Endothelial cell (in vitro differentiated cells): ENCODE data around the gene GPR137B. TPM values are rescaled to one million over a fixed set of nuclear protein-coding genes. Genes with fewer than 3 reads are reported as not detected.

Experiments used
- DNase-seq: peaks from one replicate; pipeline ENCODE4 v3.0.0; 2021; ENCODE audit warnings: low spot score
- H3K27ac Mint-ChIP-seq: one replicate; pipeline ENCODE4 v1.8.0; 2021; ENCODE audit warnings: mixed read lengths, inconsistent platforms; ENCODE audit not compliant: unreplicated experiment
- H3K27me3 Mint-ChIP-seq: one replicate; pipeline ENCODE4 v1.8.0; 2021; ENCODE audit warnings: mild to moderate bottlenecking, moderate library complexity, mixed read lengths, inconsistent platforms; ENCODE audit not compliant: unreplicated experiment
- H3K36me3 Mint-ChIP-seq: one replicate; pipeline ENCODE4 v1.8.0; 2021; ENCODE audit warnings: mild to moderate bottlenecking, low read depth, mixed read lengths, inconsistent platforms; ENCODE audit not compliant: unreplicated experiment
- H3K4me1 Mint-ChIP-seq: one replicate; pipeline ENCODE4 v1.8.0; 2021; ENCODE audit warnings: mild to moderate bottlenecking, mixed read lengths, inconsistent platforms; ENCODE audit not compliant: unreplicated experiment
- H3K4me3 Mint-ChIP-seq: one replicate; pipeline ENCODE4 v1.8.0; 2021; ENCODE audit warnings: mild to moderate bottlenecking, mixed read lengths, inconsistent platforms; ENCODE audit not compliant: unreplicated experiment
- H3K9me3 Mint-ChIP-seq: one replicate; pipeline ENCODE4 v1.8.0; 2021; ENCODE audit warnings: mixed read lengths, inconsistent platforms; ENCODE audit not compliant: unreplicated experiment
- CTCF ChIP-seq: fragments of 200-600 bp; sonication (generic); IDR thresholded peaks from one replicate; pipeline ENCODE4 v1.5.0; 2021; ENCODE audit warnings: antibody characterized with exemption; ENCODE audit not compliant: unreplicated experiment
- total RNA-seq: library from RNA; stranded (reverse); fragmentation: NEBNext Ultra II Directional; extraction: Animal tissue kit (Norgen Biotek cat#: 25700); gene quantifications from one replicate; pipeline ENCODE4 v1.2.1, GENCODE V29; 2021; ENCODE audit not compliant: unreplicated experiment

The GPR137B gene
- total RNA-seq, 1 donor from 2014 or later, result 18.2 TPM

GRCh38 chr1:236228411-236228810 is 86.1 kb downstream of the GPR137B start:
- TF ChIP-seq CTCF, result no peak
- no peak for DNase-seq
- H3K9me3 Mint-ChIP-seq, result no peaks in the 10 kb centered on the region
- H3K36me3 Mint-ChIP-seq, result no peaks in the 10 kb centered on the region
- H3K4me3 Mint-ChIP-seq, result no peak overlapping the region
- no peak overlapping the region for H3K27ac Mint-ChIP-seq
- no peaks in the 10 kb centered on the region for H3K27me3 Mint-ChIP-seq
- no peaks in the 10 kb centered on the region for H3K4me1 Mint-ChIP-seq

- H3K36me3 Mint-ChIP-seq, result no peaks in the 10 kb centered on the region
Observed at GRCh38 chr1:236235116-236235515, 92.8 kb downstream of the GPR137B start.

GRCh38 chr1:236239092-236239585 is 96.8 kb downstream of the GPR137B start:
- no peak overlapping the region for H3K27ac Mint-ChIP-seq
- no peaks in the 10 kb centered on the region for H3K36me3 Mint-ChIP-seq

More at GRCh38 chr1:236235116-236235515, 92.8 kb downstream of the GPR137B start:
- no peak for DNase-seq
- no peaks in the 10 kb centered on the region for H3K9me3 Mint-ChIP-seq
- H3K4me3 Mint-ChIP-seq, result no peak overlapping the region
- H3K27me3 Mint-ChIP-seq, result no peaks in the 10 kb centered on the region
- H3K27ac Mint-ChIP-seq, result no peak overlapping the region
- TF ChIP-seq CTCF, result no peak
- no peaks in the 10 kb centered on the region for H3K4me1 Mint-ChIP-seq

GRCh38 chr1:236240675-236241074 is 98.3 kb downstream of the GPR137B start:
- TF ChIP-seq CTCF, result no peak
- Mint-ChIP-seq H3K4me1 (no peaks in the 10 kb centered on the region), H3K36me3 (no peaks in the 10 kb centered on the region), H3K27me3 (no peaks in the 10 kb centered on the region), H3K9me3 (no peaks in the 10 kb centered on the region), H3K27ac (no peak overlapping the region), H3K4me3 (no peak overlapping the region)
- DNase-seq, result no peak

More at GRCh38 chr1:236239092-236239585, 96.8 kb downstream of the GPR137B start:
- Mint-ChIP-seq H3K27me3 (no peaks in the 10 kb centered on the region), H3K9me3 (no peaks in the 10 kb centered on the region), H3K4me1 (no peaks in the 10 kb centered on the region), H3K4me3 (no peak overlapping the region)
- TF ChIP-seq CTCF, result no peak
- DNase-seq, result no peak

GRCh38 chr1:236242568-236242967 is 100.2 kb downstream of the GPR137B start:
- no peak for TF ChIP-seq CTCF

More at GRCh38 chr1:236242568-236242967, 100.2 kb downstream of the GPR137B start:
- Mint-ChIP-seq H3K27ac (no peak overlapping the region), H3K27me3 (no peaks in the 10 kb centered on the region), H3K36me3 (no peaks in the 10 kb centered on the region), H3K4me3 (no peak overlapping the region), H3K9me3 (no peaks in the 10 kb centered on the region), H3K4me1 (no peaks in the 10 kb centered on the region)
- DNase-seq, result no peak
